Ovary (tissue), 9 donors: ENCODE data around the gene NEMP1. TPM values are rescaled to one million over a fixed set of nuclear protein-coding genes. Genes with fewer than 3 reads are reported as not detected.

ENCODE experiments used
- DNase-seq, 5 donors: peaks; one replicate each; pipeline ENCODE4 v3.0.0-alpha.2; 2019 to 2020
- H3K27ac ChIP-seq, 2 donors: fragments of 200-600 bp; one replicate each; pipeline versions ENCODE4 v1.5.1 to v1.8.0; 2019 to 2022
- H3K27me3 ChIP-seq: fragments of 200-600 bp; one replicate; pipeline ENCODE4 v1.8.0; 2022
- H3K36me3 ChIP-seq: fragments of 200-600 bp; sonication (generic); one replicate; pipeline ENCODE4 v1.5.1; 2019
- H3K4me1 ChIP-seq: one replicate; pipeline ENCODE4 v1.8.1; 2013; ENCODE audit warnings: mild to moderate bottlenecking, moderate library complexity; ENCODE audit not compliant: insufficient read depth
- H3K4me3 ChIP-seq: fragments of 200-600 bp; sonication (generic); one replicate; pipeline ENCODE4 v1.5.1; 2017
- H3K9me3 ChIP-seq, 2 donors: fragments of 200-600 bp in 1 of 2; sonication (generic) in 1 of 2; one replicate each; pipeline versions ENCODE4 v1.5.1 to v1.8.1; 2013 to 2019; ENCODE audit warnings: mild to moderate bottlenecking in 1 of 2, moderate library complexity in 1 of 2
- EP300 ChIP-seq: sonication (generic); formaldehyde crosslinking; IDR thresholded peaks from one replicate; pipeline ENCODE4 v1.6.1; 2017; ENCODE audit warnings: antibody characterized with exemption
- POLR2A ChIP-seq: fragments of 450-650 bp; IDR thresholded peaks from one replicate; pipeline ENCODE4 v1.6.1; 2017; ENCODE audit warnings: antibody characterized with exemption, mild to moderate bottlenecking, moderate library complexity
- WGBS, 3 donors: extraction: QIAGEN DNeasy Blood & Tissue Kit in 1 of 3; methylation state at CpG; one replicate each; pipeline versions ENCODE4 v1.1.5 to v1.1.7; 2013 to 2017; 5-methylcytosine and 5-hydroxymethylcytosine counted together
- intact Hi-C, 4 donors: fragments of 100-400 bp; cut with DNase I; formaldehyde crosslinking; loops; one replicate each; pipeline versions ENCODE4 v1.11.0 to v1.15.1; 2022 to 2023
- polyA plus RNA-seq, 2 donors: library from polyadenylated mRNA; stranded (reverse); fragments of 200-250 nt in 1 of 2; fragments of 350-450 nt in 1 of 2; fragmentation: Illumina TruSeq in 1 of 2; extraction: RNeasy Lipid Tissue Mini Kit (QIAGEN cat#74804) in 1 of 2; gene quantifications; one replicate each; pipeline ENCODE4 v1.2.3, GENCODE V29; 2013 to 2014
- total RNA-seq, 7 donors: library from RNA; depleted of rRNA in 2 of 7; stranded (reverse); fragments of >200 nt in 2 of 7; fragmentation: NEBNext Ultra II Directional in 3 of 7; extraction: Animal tissue kit (Norgen Biotek cat#: 25700) in 3 of 7; gene quantifications; one replicate each; pipeline versions ENCODE4 v1.1.0 to v1.2.4, GENCODE V29; 2016 to 2023
- TF ChIP-seq, protein P1 (sequence below), 3 donors: fragments of 450-650 bp in 2 of 3; fragments of 200-600 bp in 1 of 3; IDR thresholded peaks; one replicate each; pipeline versions ENCODE4 v1.5.1 to v1.8.0; 2016 to 2022; ENCODE audit warnings: antibody characterized with exemption in 3 of 3, mild to moderate bottlenecking in 1 of 3
- donor health status: DM: no; HTN: no; CAD: no; lungs with moderate emphysema.
- donor health status: DM: no; HTN: no; CAD: no.
- donor health status: Bipolar disorder and iron deficiency.
- donor health status: DM: yes; HTN: yes; CAD: no.
- donor health status: DM: no; HTN: no; CAD: no.
- donor health status: DM: yes; HTN: yes; CAD: no.

NEMP1 gene
- total and polyA plus RNA-seq, 9 donors = 5.8 to 14.9 (median 10.8) TPM

DNA sequence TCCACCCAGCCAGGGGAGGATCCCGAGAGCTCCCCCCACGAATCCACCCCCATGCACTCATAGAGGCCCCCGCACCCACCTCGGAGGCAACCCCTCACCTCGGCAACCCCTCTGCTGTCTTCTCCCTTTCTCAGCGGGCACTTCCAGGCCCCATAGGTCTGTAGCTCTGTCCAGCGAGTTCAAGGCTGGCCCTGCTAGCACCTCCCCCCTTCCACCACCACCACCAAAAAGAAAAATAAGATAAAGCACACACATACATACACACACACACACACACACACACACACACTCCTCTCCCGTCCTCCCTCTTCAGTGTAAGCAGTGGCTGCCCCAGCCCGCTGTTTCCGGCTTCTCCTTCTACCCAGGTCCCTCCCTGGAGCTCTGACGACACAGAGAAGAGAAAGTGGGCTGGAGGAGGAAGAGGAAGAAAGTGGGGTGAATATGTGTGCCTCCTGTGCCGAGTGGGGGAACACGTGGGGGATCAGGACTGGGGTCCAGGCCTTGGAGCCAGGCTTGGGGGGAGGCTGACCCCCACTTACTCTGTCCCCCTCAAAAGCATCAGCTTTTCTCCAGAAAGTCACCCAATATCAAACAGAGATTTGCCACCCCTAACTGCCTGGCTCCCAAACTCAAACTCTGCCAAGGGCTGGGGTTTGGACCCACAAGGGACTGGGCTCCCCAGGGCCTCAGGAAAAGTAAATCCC, 32.6 kb upstream of the NEMP1 start, which contains the start of gene STAT6:
Gene STAT6 (minus strand): TSS at position 332 of the 704 bp plus-strand sequence. CDS start 3,084 bp downstream, outside the sequence.
- TF ChIP-seq EP300 (no peak), POLR2A (peak; percentile 73)
- TF ChIP-seq, protein P1, sequence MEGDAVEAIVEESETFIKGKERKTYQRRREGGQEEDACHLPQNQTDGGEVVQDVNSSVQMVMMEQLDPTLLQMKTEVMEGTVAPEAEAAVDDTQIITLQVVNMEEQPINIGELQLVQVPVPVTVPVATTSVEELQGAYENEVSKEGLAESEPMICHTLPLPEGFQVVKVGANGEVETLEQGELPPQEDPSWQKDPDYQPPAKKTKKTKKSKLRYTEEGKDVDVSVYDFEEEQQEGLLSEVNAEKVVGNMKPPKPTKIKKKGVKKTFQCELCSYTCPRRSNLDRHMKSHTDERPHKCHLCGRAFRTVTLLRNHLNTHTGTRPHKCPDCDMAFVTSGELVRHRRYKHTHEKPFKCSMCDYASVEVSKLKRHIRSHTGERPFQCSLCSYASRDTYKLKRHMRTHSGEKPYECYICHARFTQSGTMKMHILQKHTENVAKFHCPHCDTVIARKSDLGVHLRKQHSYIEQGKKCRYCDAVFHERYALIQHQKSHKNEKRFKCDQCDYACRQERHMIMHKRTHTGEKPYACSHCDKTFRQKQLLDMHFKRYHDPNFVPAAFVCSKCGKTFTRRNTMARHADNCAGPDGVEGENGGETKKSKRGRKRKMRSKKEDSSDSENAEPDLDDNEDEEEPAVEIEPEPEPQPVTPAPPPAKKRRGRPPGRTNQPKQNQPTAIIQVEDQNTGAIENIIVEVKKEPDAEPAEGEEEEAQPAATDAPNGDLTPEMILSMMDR (IDR thresholded peaks at IDR 0.05) = peak in 2 of 3 donors; percentile 50 to 59
- Histone ChIP-seq H3K4me1 (peaks cover 2% of the 10 kb centered on the region), H3K27ac (peak within 1 kb of the TSS; percentile 61 to 99), H3K27me3 (no peaks in the 10 kb centered on the region), H3K9me3 (no peaks in the 10 kb centered on the region), H3K36me3 (no peaks in the 10 kb centered on the region), H3K4me3 (peak within 1 kb of the TSS; percentile 49)
- 0% methylated on average over 13 of the region's 13 CpGs for WGBS, 3 donors
- DNase-seq = peak; percentile 82 to 85 (median 84)
- intact Hi-C loops = loop anchor here in 3 of 4 donors (2.0 to 5.0 kb wide), 5 partner anchors 22 to 104 kb away; partner anchors contain the start of genes NAB2 (in 1 of the 3) and ZBTB39 (in 1 of the 3)

DNA sequence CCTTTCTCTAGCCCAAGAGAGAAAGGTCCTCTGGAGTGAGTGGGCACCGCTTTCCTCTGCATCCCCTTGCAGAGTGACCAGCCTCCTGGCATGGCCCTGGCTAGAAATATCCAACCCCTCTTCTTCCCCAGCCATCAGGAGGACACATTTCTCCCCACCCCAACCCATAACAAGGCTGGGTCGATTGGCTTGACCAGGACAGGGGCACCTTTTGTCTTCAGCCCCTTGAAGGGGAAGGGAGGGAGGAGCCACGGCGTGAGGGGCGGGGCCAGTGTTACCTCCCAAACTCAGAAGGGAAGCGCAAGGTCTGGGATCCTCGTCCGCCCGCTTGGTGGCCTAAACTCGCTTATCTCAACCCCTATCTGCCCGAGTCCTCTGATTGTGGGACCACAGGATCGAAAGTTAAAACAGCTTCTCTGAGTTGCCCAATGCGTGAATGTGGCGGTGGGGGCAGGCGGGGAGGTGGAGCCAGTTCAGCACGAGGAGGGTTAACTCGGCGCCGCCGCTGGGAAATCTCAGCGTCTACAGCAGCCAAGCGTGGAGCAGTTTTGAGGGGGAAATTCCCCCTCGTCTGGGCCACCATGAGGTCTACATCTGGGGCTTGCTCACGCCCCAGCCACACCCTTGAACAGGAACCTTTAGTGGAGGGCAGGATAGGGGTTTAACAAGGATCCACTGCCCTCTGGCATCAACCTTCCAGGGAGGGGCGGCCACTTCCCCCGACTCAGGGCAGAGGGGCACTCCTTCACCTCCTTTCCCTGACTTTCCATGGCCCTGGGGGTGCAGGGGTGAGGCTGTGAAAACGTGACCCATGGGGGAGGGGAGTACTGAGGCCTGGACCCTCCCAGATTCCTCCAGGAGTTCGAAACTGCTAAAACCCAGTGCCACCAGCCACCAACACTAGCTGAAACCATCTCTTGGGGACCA, 31.8 kb upstream of the NEMP1 start:
- H3K4me1 ChIP-seq = peaks cover 2% of the 10 kb centered on the region
- peak overlapping the region; percentile 61 to 99 for H3K27ac ChIP-seq
- H3K4me3 ChIP-seq = peak overlapping the region; percentile 49
- WGBS, 3 donors = 2% methylated on average over 28 of the region's 28 CpGs
- DNase-seq = peak; percentile 77 to 84 (median 80)
- no peaks in the 10 kb centered on the region for H3K9me3 ChIP-seq
- H3K36me3 ChIP-seq = no peaks in the 10 kb centered on the region
- H3K27me3 ChIP-seq = no peaks in the 10 kb centered on the region
- intact Hi-C loops = loop anchor here in 3 of 4 donors (2.0 to 5.0 kb wide), 5 partner anchors 22 to 103 kb away; partner anchors contain the start of genes NAB2 (in 1 of the 3) and ZBTB39 (in 1 of the 3)
- TF ChIP-seq, protein P1 (IDR thresholded peaks at IDR 0.05) = peak in 1 of 3 donors; percentile 13
- TF ChIP-seq EP300 = no peak
- TF ChIP-seq POLR2A = peak; percentile 47

DNA sequence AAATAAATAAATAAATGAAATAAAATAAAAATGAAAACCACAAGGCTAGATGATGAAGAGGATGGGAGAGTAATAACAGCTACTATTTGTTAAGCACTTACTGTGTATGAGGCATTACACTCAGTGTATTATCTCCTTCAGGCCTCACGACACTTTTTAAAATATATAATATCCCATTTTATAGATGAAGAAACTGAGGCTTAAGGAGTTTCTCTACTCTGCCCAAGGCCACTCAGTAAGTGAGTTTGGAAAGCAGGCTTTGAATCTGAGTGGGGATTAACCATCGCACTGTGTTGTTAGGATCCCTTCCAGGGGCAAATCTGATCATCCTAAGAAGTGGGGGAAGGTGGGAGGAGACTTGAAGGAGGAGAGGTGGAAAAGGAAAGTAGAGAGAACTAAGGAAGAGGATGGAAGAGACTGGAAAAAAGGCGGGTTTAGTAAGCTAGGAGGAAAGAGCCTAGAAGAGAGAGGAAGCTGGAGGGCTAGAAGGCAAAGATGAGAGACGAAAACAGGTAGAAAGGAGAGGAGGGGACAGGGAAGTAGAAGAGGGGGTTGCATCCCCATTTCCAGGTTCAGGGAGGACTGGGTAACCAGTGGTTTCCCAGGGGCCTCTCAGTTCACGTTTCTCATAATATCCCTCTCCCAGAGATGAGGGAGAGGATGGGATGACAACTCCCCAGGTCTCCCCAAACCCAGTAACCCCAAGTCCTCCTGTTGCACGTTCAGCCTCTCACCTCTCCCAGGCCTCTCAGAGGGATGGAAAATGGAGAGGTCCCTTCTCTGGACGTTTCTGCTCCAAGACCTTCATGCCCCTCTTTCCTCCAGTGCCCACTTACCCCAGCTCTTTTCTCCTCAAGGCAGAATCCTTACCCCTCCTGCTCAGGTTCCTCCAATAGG, 30.9 kb upstream of the NEMP1 start:
- no peak for DNase-seq
- WGBS, 3 donors = 40 to 49% (median 47%) methylated on average over 7 of the region's 7 CpGs
- no peaks in the 10 kb centered on the region for H3K9me3 ChIP-seq
- intact Hi-C loops = loop anchor here in 3 of 4 donors (2.0 to 5.0 kb wide), 5 partner anchors 21 to 102 kb away; partner anchors contain the start of genes NAB2 (in 1 of the 3) and ZBTB39 (in 1 of the 3)
- H3K27ac ChIP-seq = peak overlapping the region in 1 of 2 donors; percentile 99
- H3K4me3 ChIP-seq = peak overlapping the region; percentile 49
- H3K4me1 ChIP-seq = peaks cover 2% of the 10 kb centered on the region
- TF ChIP-seq, protein P1 (IDR thresholded peaks at IDR 0.05) = no peak
- TF ChIP-seq EP300 = no peak
- TF ChIP-seq POLR2A = no peak
- no peaks in the 10 kb centered on the region for H3K27me3 ChIP-seq
- no peaks in the 10 kb centered on the region for H3K36me3 ChIP-seq
